GM21723 (cell line): Measurements from ENCODE around the gene PPP1R13B.

Source experiments
- ATAC-seq: cut with Tn5 transposase; IDR thresholded peaks from one replicate; pipeline ENCODE4 v1.9.1; 2021; ENCODE audit warnings: mild to moderate bottlenecking, moderate library complexity; ENCODE audit not compliant: unreplicated experiment

Gene PPP1R13B

DNA sequence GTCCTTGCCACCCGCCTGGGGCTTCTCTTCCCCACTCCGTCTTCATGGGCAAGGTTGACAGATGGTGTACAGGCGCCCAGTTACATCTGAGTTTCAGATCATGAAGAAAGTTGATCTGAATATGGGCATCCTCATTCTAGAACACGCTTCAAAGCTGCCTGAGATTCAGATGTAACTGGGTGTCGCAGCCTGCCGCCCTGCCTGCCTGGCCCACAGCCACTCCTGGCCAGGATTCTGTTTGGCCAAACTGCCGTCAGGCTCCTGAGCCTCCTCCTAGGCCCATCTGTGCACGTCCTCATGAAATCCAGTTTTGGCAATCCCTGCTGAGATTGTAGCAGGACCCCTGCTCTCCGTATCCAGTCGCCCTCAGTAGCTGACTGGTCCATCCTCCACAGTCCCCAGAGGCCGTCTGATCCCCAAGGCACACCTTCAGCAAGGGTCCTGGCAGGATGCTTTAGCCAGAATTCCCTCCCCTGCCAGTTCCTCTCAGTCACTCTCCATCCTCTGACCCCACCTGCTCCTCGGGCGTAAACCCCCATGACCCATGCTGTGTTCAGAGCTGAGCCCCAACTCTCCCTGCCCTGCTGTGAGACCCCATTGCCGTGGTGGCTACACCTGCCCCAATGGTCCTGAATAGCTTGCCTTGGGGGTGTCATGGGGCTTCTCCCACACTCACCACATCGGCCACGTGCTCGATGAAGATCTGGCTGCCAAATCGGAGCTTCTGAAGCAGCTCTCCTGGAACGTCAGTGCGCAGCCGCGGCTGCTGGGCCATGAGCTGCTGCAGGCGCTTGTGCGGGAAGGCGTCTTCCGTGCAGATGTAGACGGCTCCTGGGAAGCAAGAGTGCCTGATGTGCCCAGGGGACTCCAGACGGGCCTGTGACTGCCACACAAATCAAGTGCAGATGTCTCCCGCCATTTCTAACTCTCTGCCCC, 144.6 kb downstream of the PPP1R13B start:
- ATAC-seq = no peak

DNA sequence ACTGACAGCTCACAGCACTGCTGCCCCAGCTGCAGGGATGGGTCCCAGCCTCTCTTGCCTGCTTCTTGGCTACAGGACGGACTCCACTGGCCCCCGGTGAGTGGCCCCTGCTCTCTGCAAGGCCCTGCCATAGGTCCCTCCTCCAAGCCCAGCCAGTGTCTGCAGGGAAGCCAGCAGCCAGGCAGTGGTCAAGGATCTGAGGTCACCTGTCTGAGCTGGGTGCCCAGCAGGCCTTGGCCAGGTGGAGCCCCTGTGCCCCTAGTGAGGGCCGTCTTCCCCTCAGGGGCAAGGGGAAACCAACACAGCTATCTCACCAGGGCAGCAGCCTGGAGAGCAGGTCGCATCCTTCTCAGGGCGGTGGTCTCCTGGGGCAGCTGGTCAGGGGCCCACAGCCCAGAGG, 145.3 kb downstream of the PPP1R13B start:
- ATAC-seq = no peak

GRCh38 chr14:103700753-103701490, 146.5 kb downstream of the PPP1R13B start:
- ATAC-seq = no peak

GRCh38 chr14:103699901-103700752, 147.2 kb downstream of the PPP1R13B start:
- no peak for ATAC-seq

GRCh38 chr14:103699261-103699661, 148.1 kb downstream of the PPP1R13B start:
- no peak for ATAC-seq

DNA sequence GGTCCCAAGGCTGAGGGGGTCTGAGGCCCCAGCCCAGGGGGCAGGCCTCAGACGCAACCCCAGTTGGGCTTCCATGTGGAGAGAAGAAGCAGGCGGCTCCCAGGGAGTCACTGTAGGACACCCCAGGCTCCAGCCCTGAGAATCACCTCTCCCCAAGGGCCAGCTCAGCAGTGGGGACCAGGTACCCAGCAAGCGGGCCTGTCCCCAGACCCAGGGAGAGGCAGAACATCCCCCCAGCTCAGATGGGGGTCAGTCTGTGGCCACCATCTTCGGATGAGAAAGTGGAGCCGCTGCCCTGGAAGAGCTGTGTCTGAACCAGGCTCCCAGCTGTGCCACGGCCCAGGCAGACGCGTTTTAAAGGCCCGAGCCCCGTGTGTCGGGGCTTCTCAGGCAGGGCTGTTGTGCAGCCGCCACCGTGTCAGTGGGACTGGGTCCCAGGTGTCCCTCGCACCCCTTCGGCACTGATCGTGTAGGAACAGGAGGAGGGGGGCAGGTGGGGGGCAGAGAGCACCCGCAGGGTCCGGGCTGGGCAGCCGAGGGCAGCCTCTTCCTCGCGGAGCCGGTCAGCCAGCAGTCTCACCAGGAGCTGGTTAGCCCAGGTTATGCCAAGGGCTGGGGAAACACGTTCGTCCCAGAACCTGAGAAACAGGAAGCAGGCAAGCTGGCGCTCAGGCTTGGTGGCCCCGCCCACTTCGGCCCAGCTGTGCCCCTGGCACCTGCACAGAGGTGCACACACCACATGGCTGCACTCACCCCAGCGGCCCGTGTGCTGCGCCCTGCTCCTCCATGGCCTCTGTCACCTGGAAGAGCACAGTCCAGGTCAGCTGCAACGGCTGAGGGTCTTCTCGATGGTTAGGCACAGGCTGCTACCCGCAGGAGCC, 148.8 kb downstream of the PPP1R13B start:
- ATAC-seq = no peak

- no peak for ATAC-seq
Observed at GRCh38 chr14:103697603-103698379, 149.6 kb downstream of the PPP1R13B start.

DNA sequence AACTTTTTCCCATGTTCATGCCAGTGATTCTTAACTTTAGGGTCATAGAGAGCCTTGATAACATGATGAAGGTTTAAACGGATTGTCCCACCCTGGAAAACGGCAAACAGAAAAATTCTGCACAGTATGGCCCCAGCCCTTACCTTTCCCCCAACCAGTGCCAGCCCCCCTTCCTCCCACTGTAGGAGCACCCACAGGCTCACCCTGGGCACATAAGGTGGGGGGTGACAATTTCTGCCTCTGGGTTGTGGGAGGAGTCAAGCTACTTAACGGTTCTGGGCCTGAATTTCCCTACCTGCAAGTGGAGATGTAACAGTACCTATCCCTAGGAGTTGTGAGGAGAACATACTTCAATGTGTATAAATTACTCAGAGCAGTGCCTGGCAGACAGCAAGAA, 150.2 kb downstream of the PPP1R13B start:
- no peak for ATAC-seq

DNA sequence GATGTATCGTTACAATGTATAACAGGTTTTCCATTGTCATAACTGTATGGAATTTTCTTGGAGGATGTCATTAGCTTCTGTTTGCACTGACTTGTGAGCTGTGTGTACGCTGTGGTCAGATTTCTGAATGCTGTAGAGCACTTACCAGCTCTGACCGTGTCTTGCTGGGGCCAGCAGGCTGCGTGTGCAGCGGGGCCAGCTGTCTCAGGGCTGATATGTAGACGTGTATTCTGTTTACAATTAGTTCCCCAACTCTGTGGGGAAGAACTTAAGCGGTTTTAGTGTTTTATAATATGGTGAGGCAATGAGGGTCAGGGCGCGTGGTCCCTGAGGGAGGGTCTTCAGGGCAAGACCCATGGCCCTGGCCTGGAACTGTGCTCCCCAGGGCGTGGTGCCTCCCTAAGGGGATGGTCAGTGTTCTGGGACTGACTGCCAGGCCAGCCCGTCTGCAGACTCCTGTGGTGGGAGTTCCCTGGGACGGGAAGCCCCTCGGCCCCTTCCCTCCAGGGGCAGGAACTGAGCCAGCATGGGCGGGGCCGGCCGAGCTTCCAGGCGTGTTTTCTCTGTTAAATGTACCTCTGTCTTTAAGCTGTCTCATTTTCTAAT, 150.8 kb downstream of the PPP1R13B start:
- no peak for ATAC-seq

- no peak for ATAC-seq
Observed at GRCh38 chr14:103696070-103696402, 151.3 kb downstream of the PPP1R13B start.

DNA sequence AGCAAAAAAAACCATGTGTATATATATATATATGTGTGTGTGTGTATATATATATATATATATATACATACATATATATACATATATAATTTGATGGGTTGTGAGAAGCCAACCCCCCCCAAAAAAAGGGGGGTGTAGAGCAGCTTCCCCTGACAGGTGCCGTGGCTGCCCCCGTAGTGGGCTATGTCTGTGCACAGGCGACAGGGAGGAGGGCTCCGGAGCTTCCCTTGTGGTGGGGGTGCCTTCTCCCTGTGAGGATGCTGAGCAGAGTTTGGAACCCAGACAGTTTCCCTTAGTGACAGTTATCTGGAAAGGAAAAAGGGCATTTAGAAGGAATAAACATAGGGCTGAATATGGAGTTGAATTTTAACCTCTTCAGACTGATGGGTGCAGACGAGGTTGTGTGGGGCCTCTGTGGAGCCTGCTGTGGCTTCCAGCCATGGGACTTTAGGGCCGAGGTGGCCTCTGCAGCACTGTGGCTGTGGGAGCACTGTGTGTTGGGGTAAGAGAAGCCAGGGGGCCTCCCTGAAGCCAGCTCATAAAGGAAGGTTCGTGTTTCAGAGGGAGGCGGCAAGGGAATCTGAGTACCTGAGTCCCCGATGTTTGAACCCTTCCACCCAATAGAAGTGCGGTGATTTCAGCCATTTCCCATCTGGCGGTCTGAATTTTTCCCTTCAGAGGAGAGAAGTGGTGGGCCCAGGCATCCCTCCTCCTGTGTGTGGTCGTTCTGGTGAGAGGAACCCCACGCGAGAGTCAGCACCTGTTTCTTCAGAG, 151.9 kb downstream of the PPP1R13B start:
- ATAC-seq = no peak

- no peak for ATAC-seq
Observed at GRCh38 chr14:103694572-103695026, 152.8 kb downstream of the PPP1R13B start.

- no peak for ATAC-seq
Observed at GRCh38 chr14:103693515-103693914, 153.9 kb downstream of the PPP1R13B start.

- no peak for ATAC-seq
Observed at GRCh38 chr14:103692871-103693270, 154.5 kb downstream of the PPP1R13B start.

GRCh38 chr14:103692159-103692558, 155.2 kb downstream of the PPP1R13B start:
- ATAC-seq = peak; percentile 8

GRCh38 chr14:103691655-103692054, 155.7 kb downstream of the PPP1R13B start:
- ATAC-seq = peak; percentile 71

GRCh38 chr14:103690332-103690731, 157.0 kb downstream of the PPP1R13B start:
- no peak for ATAC-seq
